Trophoblast cell (in vitro differentiated cells and primary cell): ENCODE measurements around the gene NHERF2.

Source experiments
- DNase-seq, 2 donors: peaks; one replicate each; pipeline ENCODE4 v3.0.0-alpha.2; 2016
- H2AFZ ChIP-seq: 2 replicates; pipeline ENCODE4 v1.6.1; 2013; ENCODE audit warnings: low read length, moderate library complexity, mild to moderate bottlenecking; ENCODE audit not compliant: insufficient read depth, poor library complexity
- H2AK5ac ChIP-seq: 2 replicates; pipeline ENCODE4 v1.6.1; 2013; ENCODE audit warnings: mild to moderate bottlenecking, low read length
- H2BK120ac ChIP-seq: 2 replicates; pipeline ENCODE4 v1.6.1; 2013; ENCODE audit warnings: low read length, mild to moderate bottlenecking, moderate library complexity; ENCODE audit not compliant: insufficient read depth, poor library complexity
- H2BK12ac ChIP-seq: 2 replicates; pipeline ENCODE4 v1.6.1; 2013; ENCODE audit warnings: mild to moderate bottlenecking, low read length, moderate library complexity
- H2BK5ac ChIP-seq: 2 replicates; pipeline ENCODE4 v1.6.1; 2013; ENCODE audit warnings: low read length, low read depth, moderate library complexity, mild to moderate bottlenecking; ENCODE audit not compliant: poor library complexity
- H3K14ac ChIP-seq: 2 replicates; pipeline ENCODE4 v1.6.1; 2013; ENCODE audit warnings: mild to moderate bottlenecking, low read length
- H3K18ac ChIP-seq: 2 replicates; pipeline ENCODE4 v1.6.1; 2013; ENCODE audit warnings: mild to moderate bottlenecking, low read length
- H3K23ac ChIP-seq: 2 replicates; pipeline ENCODE4 v1.6.1; 2013; ENCODE audit warnings: low read length
- H3K27ac ChIP-seq: 2 replicates; pipeline ENCODE4 v1.5.1; 2013; ENCODE audit warnings: low read depth, mild to moderate bottlenecking, inconsistent platforms, low read length, moderate library complexity
- H3K27me3 ChIP-seq: 2 replicates; pipeline ENCODE4 v1.6.1; 2013; ENCODE audit warnings: inconsistent platforms, mild to moderate bottlenecking, low read length, moderate library complexity; ENCODE audit not compliant: insufficient read depth
- H3K36me3 ChIP-seq, 2 experiments: 1 replicate in 1 of 2; 2 replicates in 1 of 2; pipeline ENCODE4 v1.6.1; 2013; ENCODE audit warnings: low read length in 2 of 2, mild to moderate bottlenecking in 2 of 2, moderate library complexity in 1 of 2; ENCODE audit not compliant: insufficient read depth in 2 of 2, control insufficient read depth in 1 of 2
- H3K4ac ChIP-seq: 2 replicates; pipeline ENCODE4 v1.6.1; 2013; ENCODE audit warnings: low read depth, mild to moderate bottlenecking, low read length, moderate library complexity
- H3K4me1 ChIP-seq, 2 experiments: 1 replicate in 1 of 2; 2 replicates in 1 of 2; pipeline ENCODE4 v1.6.1; 2013; ENCODE audit warnings: low read length in 2 of 2, mild to moderate bottlenecking in 2 of 2, moderate library complexity in 1 of 2; ENCODE audit not compliant: insufficient read depth in 2 of 2, control insufficient read depth in 1 of 2
- H3K4me2 ChIP-seq: 2 replicates; pipeline ENCODE4 v1.6.1; 2013; ENCODE audit warnings: inconsistent platforms, mild to moderate bottlenecking, low read length, moderate library complexity
- H3K4me3 ChIP-seq: 2 replicates; pipeline ENCODE4 v1.5.1; 2013; ENCODE audit warnings: mild to moderate bottlenecking, low read depth, low read length, inconsistent platforms
- H3K79me1 ChIP-seq: one replicate; pipeline ENCODE4 v1.6.1; 2013; ENCODE audit warnings: low read length
- H3K79me2 ChIP-seq: 2 replicates; pipeline ENCODE4 v1.6.1; 2013; ENCODE audit warnings: low read length, mild to moderate bottlenecking; ENCODE audit not compliant: control insufficient read depth, insufficient read depth, poor library complexity
- H3K9ac ChIP-seq: 2 replicates; pipeline ENCODE4 v1.6.1; 2013; ENCODE audit warnings: mild to moderate bottlenecking, low read length
- H3K9me3 ChIP-seq: 2 replicates; pipeline ENCODE4 v1.6.1; 2013; ENCODE audit warnings: low read depth, mild to moderate bottlenecking, control low read depth, inconsistent platforms, low read length; ENCODE audit not compliant: insufficient read depth
- H4K12ac ChIP-seq: 2 replicates; pipeline ENCODE4 v1.6.1; 2013; ENCODE audit warnings: low read depth, mild to moderate bottlenecking, low read length, moderate library complexity
- H4K8ac ChIP-seq: 2 replicates; pipeline ENCODE4 v1.6.1; 2013; ENCODE audit warnings: low read depth, mild to moderate bottlenecking, low read length, moderate library complexity
- H4K91ac ChIP-seq: one replicate; pipeline ENCODE4 v1.6.1; 2013; ENCODE audit warnings: low read depth, mild to moderate bottlenecking, low read length, moderate library complexity
- WGBS: extraction: QIAGEN DNeasy Blood & Tissue Kit; methylation state at CpG from one replicate; pipeline ENCODE4 v1.1.7; 2013; ENCODE audit warnings: missing lambda C conversion rate; ENCODE audit not compliant: insufficient read length, insufficient coverage; ENCODE audit errors: extremely low coverage; 5-methylcytosine and 5-hydroxymethylcytosine counted together

NHERF2 gene

GRCh38 chr16:2037647-2038381, 11.1 kb downstream of the NHERF2 start:
- Histone ChIP-seq H3K27me3 (no peaks in the 10 kb centered on the region), H4K8ac (no peak overlapping the region), H2BK120ac (no peak overlapping the region), H3K9ac (no peak overlapping the region), H3K36me3 (peaks cover 17 to 20% of the 10 kb centered on the region in 2 experiments), H3K79me2 (no peaks in the 10 kb centered on the region), H2AFZ (no peak overlapping the region), H3K27ac (no peak overlapping the region), H3K79me1 (peaks cover 13% of the 10 kb centered on the region), H3K4ac (no peak overlapping the region), H3K18ac (no peak overlapping the region), H2BK5ac (no peak overlapping the region), H3K4me3 (no peak overlapping the region), H3K23ac (no peak overlapping the region), H2BK12ac (no peak overlapping the region), H3K14ac (no peak overlapping the region), H3K9me3 (no peaks in the 10 kb centered on the region), H3K4me2 (no peak overlapping the region), H2AK5ac (no peak overlapping the region), H4K91ac (no peak overlapping the region), H3K4me1 (peaks cover 26 to 28% of the 10 kb centered on the region in 2 experiments), H4K12ac (no peak overlapping the region)
- no CpG with 5 or more reads among the region's 29 CpGs for WGBS
- no peak for DNase-seq

- peaks cover 17 to 20% of the 10 kb centered on the region in 2 experiments for H3K36me3 ChIP-seq
- H3K4me1 ChIP-seq, result peaks cover 19 to 22% of the 10 kb centered on the region in 2 experiments
- H3K9ac ChIP-seq, result no peak overlapping the region
- H3K27ac ChIP-seq, result no peak overlapping the region
- H3K79me1 ChIP-seq, result peaks cover 9% of the 10 kb centered on the region
- no peak overlapping the region for H4K8ac ChIP-seq
- H3K4ac ChIP-seq, result no peak overlapping the region
- no peak overlapping the region for H2BK120ac ChIP-seq
- H3K14ac ChIP-seq, result no peak overlapping the region
- DNase-seq, result no peak
- H2AFZ ChIP-seq, result no peak overlapping the region
- no peak overlapping the region for H2BK12ac ChIP-seq
- no CpG with 5 or more reads among the region's 41 CpGs for WGBS
- no peak overlapping the region for H3K4me3 ChIP-seq
- H3K23ac ChIP-seq, result no peak overlapping the region
- H4K91ac ChIP-seq, result no peak overlapping the region
- H4K12ac ChIP-seq, result no peak overlapping the region
- H3K79me2 ChIP-seq, result no peaks in the 10 kb centered on the region
- H3K18ac ChIP-seq, result no peak overlapping the region
- H3K9me3 ChIP-seq, result no peaks in the 10 kb centered on the region
- H2BK5ac ChIP-seq, result no peak overlapping the region
- no peak overlapping the region for H2AK5ac ChIP-seq
- no peaks in the 10 kb centered on the region for H3K27me3 ChIP-seq
- no peak overlapping the region for H3K4me2 ChIP-seq
Observed at GRCh38 chr16:2038382-2039231, 11.9 kb downstream of the NHERF2 start.

- H3K4me1 ChIP-seq, result peaks cover 13 to 16% of the 10 kb centered on the region in 2 experiments
- H4K12ac ChIP-seq, result no peak overlapping the region
- no peak overlapping the region for H3K27ac ChIP-seq
- no peak overlapping the region for H2AK5ac ChIP-seq
- no peak overlapping the region for H3K9ac ChIP-seq
- no peak overlapping the region for H3K18ac ChIP-seq
- H3K4ac ChIP-seq, result no peak overlapping the region
- no peak for DNase-seq
- H3K23ac ChIP-seq, result no peak overlapping the region
- no peak overlapping the region for H2BK120ac ChIP-seq
- H3K27me3 ChIP-seq, result no peaks in the 10 kb centered on the region
- no peak overlapping the region for H3K4me2 ChIP-seq
- no CpG with 5 or more reads among the region's 29 CpGs for WGBS
- no peak overlapping the region for H2BK12ac ChIP-seq
- no peak overlapping the region for H4K8ac ChIP-seq
- no peaks in the 10 kb centered on the region for H3K79me2 ChIP-seq
- no peak overlapping the region for H3K4me3 ChIP-seq
- no peak overlapping the region for H4K91ac ChIP-seq
- H2AFZ ChIP-seq, result no peak overlapping the region
- H3K9me3 ChIP-seq, result peaks cover under 1% of the 10 kb centered on the region
- H3K36me3 ChIP-seq, result peaks cover 17 to 20% of the 10 kb centered on the region in 2 experiments
- H3K79me1 ChIP-seq, result peaks cover 5% of the 10 kb centered on the region
- H2BK5ac ChIP-seq, result no peak overlapping the region
- H3K14ac ChIP-seq, result no peak overlapping the region
Observed at GRCh38 chr16:2039274-2040031, 12.8 kb downstream of the NHERF2 start.

GRCh38 chr16:2040041-2040786, 13.5 kb downstream of the NHERF2 start:
- no peak for DNase-seq
- Histone ChIP-seq H4K91ac (no peak overlapping the region), H2BK120ac (no peak overlapping the region), H2AK5ac (no peak overlapping the region), H3K4me1 (peaks cover 9 to 10% of the 10 kb centered on the region in 2 experiments), H3K27ac (no peak overlapping the region), H3K14ac (no peak overlapping the region), H3K18ac (no peak overlapping the region), H3K4me3 (no peak overlapping the region), H3K79me2 (no peaks in the 10 kb centered on the region), H3K36me3 (peaks cover 17 to 20% of the 10 kb centered on the region in 2 experiments), H2BK5ac (no peak overlapping the region), H4K8ac (no peak overlapping the region), H3K9ac (no peak overlapping the region), H3K4me2 (no peak overlapping the region), H4K12ac (no peak overlapping the region), H3K4ac (no peak overlapping the region), H2AFZ (no peak overlapping the region), H3K27me3 (no peaks in the 10 kb centered on the region), H2BK12ac (no peak overlapping the region), H3K79me1 (peaks cover 4% of the 10 kb centered on the region), H3K23ac (no peak overlapping the region), H3K9me3 (peaks cover 3% of the 10 kb centered on the region)
- WGBS, result no CpG with 5 or more reads among the region's 24 CpGs
